H9 (cell line): Measurements from ENCODE around the gene EPC2. TPM values are rescaled to one million over a fixed set of nuclear protein-coding genes. Genes with fewer than 3 reads are reported as not detected.

Experiments
- DNase-seq: peaks from one replicate; pipeline ENCODE4 v3.0.0-alpha.2; 2017
- H2AFZ ChIP-seq: one replicate; pipeline ENCODE4 v1.6.1; 2013; ENCODE audit warnings: mild to moderate bottlenecking, low read length, control low read depth, moderate library complexity
- H2AK5ac ChIP-seq: 2 replicates; pipeline ENCODE4 v1.6.1; 2013; ENCODE audit warnings: low read length, control low read depth, mixed read lengths; ENCODE audit not compliant: insufficient read length
- H2BK120ac ChIP-seq: one replicate; pipeline ENCODE4 v1.6.1; 2013; ENCODE audit warnings: low read depth, mild to moderate bottlenecking, low read length, control low read depth, inconsistent platforms; ENCODE audit not compliant: poor library complexity, severe bottlenecking
- H2BK12ac ChIP-seq: 2 replicates; pipeline ENCODE4 v1.6.1; 2013; ENCODE audit warnings: low read length, control low read depth, mixed read lengths, low read depth; ENCODE audit not compliant: insufficient read length
- H2BK15ac ChIP-seq: 2 replicates; pipeline ENCODE4 v1.6.1; 2013; ENCODE audit warnings: low read depth, low read length, control low read depth
- H2BK20ac ChIP-seq: one replicate; pipeline ENCODE4 v1.6.1; 2013; ENCODE audit warnings: low read depth, mild to moderate bottlenecking, low read length, control low read depth, inconsistent platforms; ENCODE audit not compliant: poor library complexity, severe bottlenecking
- H2BK5ac ChIP-seq: 2 replicates; pipeline ENCODE4 v1.6.1; 2013; ENCODE audit warnings: low read length, control low read depth, mixed read lengths; ENCODE audit not compliant: insufficient read length
- H3K14ac ChIP-seq: 2 replicates; pipeline ENCODE4 v1.6.1; 2013; ENCODE audit warnings: low read length, control low read depth; ENCODE audit not compliant: insufficient read depth
- H3K18ac ChIP-seq: 2 replicates; pipeline ENCODE4 v1.6.1; 2013; ENCODE audit warnings: low read depth, mild to moderate bottlenecking, mixed read lengths, low read length, control low read depth; ENCODE audit not compliant: insufficient read length
- H3K23ac ChIP-seq: 2 replicates; pipeline ENCODE4 v1.6.1; 2013; ENCODE audit warnings: low read length, control low read depth, mixed read lengths, low read depth; ENCODE audit not compliant: insufficient read length
- H3K23me2 ChIP-seq: 2 replicates; pipeline ENCODE4 v1.6.1; 2013; ENCODE audit warnings: low read depth, mild to moderate bottlenecking, mixed read lengths, low read length, control low read depth; ENCODE audit not compliant: insufficient read length, poor library complexity, severe bottlenecking
- H3K27ac ChIP-seq: 2 replicates; pipeline ENCODE4 v1.5.1; 2013; ENCODE audit warnings: low read length, control low read depth, mixed read lengths, low read depth; ENCODE audit not compliant: insufficient read length
- H3K27me3 ChIP-seq: 2 replicates; pipeline ENCODE4 v1.6.1; 2013; ENCODE audit warnings: low read length, control low read depth, inconsistent platforms; ENCODE audit not compliant: insufficient read depth
- H3K4ac ChIP-seq: 2 replicates; pipeline ENCODE4 v1.6.1; 2013; ENCODE audit warnings: low read depth, mild to moderate bottlenecking, control low read depth, inconsistent platforms, low read length, moderate library complexity
- H3K4me1 ChIP-seq: 2 replicates; pipeline ENCODE4 v1.6.1; 2013; ENCODE audit warnings: low read length, control low read depth, inconsistent platforms; ENCODE audit not compliant: insufficient read depth
- H3K4me2 ChIP-seq: 2 replicates; pipeline ENCODE4 v1.6.1; 2013; ENCODE audit warnings: low read length, control low read depth, mixed read lengths; ENCODE audit not compliant: insufficient read length, insufficient read depth
- H3K56ac ChIP-seq: 2 replicates; pipeline ENCODE4 v1.6.1; 2013; ENCODE audit warnings: low read depth, mild to moderate bottlenecking, mixed read lengths, low read length, control low read depth; ENCODE audit not compliant: insufficient read length
- H3K79me1 ChIP-seq: 2 replicates; pipeline ENCODE4 v1.6.1; 2013; ENCODE audit warnings: low read depth, mild to moderate bottlenecking, moderate library complexity, low read length, control low read depth, inconsistent platforms; ENCODE audit not compliant: insufficient read depth, poor library complexity, severe bottlenecking
- H3K79me2 ChIP-seq: 2 replicates; pipeline ENCODE4 v1.6.1; 2013; ENCODE audit warnings: low read length, control low read depth, inconsistent platforms; ENCODE audit not compliant: insufficient read depth
- H3K9ac ChIP-seq: 2 replicates; pipeline ENCODE4 v1.6.1; 2013; ENCODE audit warnings: low read length, control low read depth, mixed read lengths; ENCODE audit not compliant: insufficient read length; ENCODE audit errors: extremely low read depth
- H3K9me3 ChIP-seq: one replicate; pipeline ENCODE4 v1.6.1; 2013; ENCODE audit warnings: low read depth, low read length, inconsistent platforms; ENCODE audit not compliant: control insufficient read depth
- H3T11ph ChIP-seq: one replicate; pipeline ENCODE4 v1.6.1; 2013; ENCODE audit warnings: mild to moderate bottlenecking, low read length, control low read depth, inconsistent platforms
- H4K20me1 ChIP-seq: one replicate; pipeline ENCODE4 v1.6.1; 2013; ENCODE audit not compliant: control insufficient read depth, insufficient read length, insufficient read depth
- H4K5ac ChIP-seq: 2 replicates; pipeline ENCODE4 v1.6.1; 2013; ENCODE audit warnings: low read depth, mild to moderate bottlenecking, mixed read lengths, low read length, control low read depth; ENCODE audit not compliant: insufficient read length
- H4K8ac ChIP-seq: replicated peaks from 2 replicates; pipeline ENCODE4 v1.6.1; 2013; ENCODE audit warnings: low read length, control low read depth, mixed read lengths, low read depth; ENCODE audit not compliant: insufficient read length
- H4K91ac ChIP-seq: 2 replicates; pipeline ENCODE4 v1.6.1; 2013; ENCODE audit warnings: low read depth, mild to moderate bottlenecking, moderate library complexity, mixed read lengths, low read length, control low read depth; ENCODE audit not compliant: insufficient read length
- H3K27ac Mint-ChIP-seq, 3 experiments: 2 replicates in 2 of 3; 3 replicates in 1 of 3; pipeline ENCODE4 v1.8.0; 2020 to 2021; ENCODE audit warnings: mixed read lengths in 3 of 3, mild to moderate bottlenecking in 1 of 3, moderate library complexity in 1 of 3
- H3K27me3 Mint-ChIP-seq: 2 replicates; pipeline ENCODE4 v1.8.0; 2021; ENCODE audit warnings: low read depth, mild to moderate bottlenecking, moderate library complexity, mixed read lengths
- H3K36me3 Mint-ChIP-seq, 3 experiments: 2 replicates in 2 of 3; 3 replicates in 1 of 3; pipeline ENCODE4 v1.8.0; 2020 to 2021; ENCODE audit warnings: low read depth in 3 of 3, mixed read lengths in 3 of 3; ENCODE audit not compliant: insufficient read depth in 1 of 3
- H3K4me1 Mint-ChIP-seq, 2 experiments: 2 replicates each; pipeline ENCODE4 v1.8.0; 2020; ENCODE audit warnings: mixed read lengths in 2 of 2
- H3K4me3 Mint-ChIP-seq, 2 experiments: 2 replicates in 1 of 2; 3 replicates in 1 of 2; pipeline ENCODE4 v1.8.0; 2020 to 2021; ENCODE audit warnings: mild to moderate bottlenecking in 2 of 2, mixed read lengths in 2 of 2, moderate library complexity in 1 of 2
- H3K9me3 Mint-ChIP-seq, 2 experiments: 2 replicates in 1 of 2; 3 replicates in 1 of 2; pipeline ENCODE4 v1.8.0; 2020; ENCODE audit warnings: mild to moderate bottlenecking in 2 of 2, mixed read lengths in 2 of 2, moderate library complexity in 1 of 2
- WGBS: extraction: QIAGEN DNeasy Blood & Tissue Kit; methylation state at CpG from one replicate; pipeline ENCODE4 v1.1.7; 2013; ENCODE audit warnings: missing lambda C conversion rate, low lambda C conversion rate, mixed read lengths; ENCODE audit not compliant: insufficient read length; ENCODE audit errors: extremely low coverage; 5-methylcytosine and 5-hydroxymethylcytosine counted together
- total RNA-seq: library from RNA; stranded (reverse); gene quantifications from 2 replicates; pipeline ENCODE4 v1.2.1, GENCODE V29; 2021
- TF ChIP-seq, protein P1 (sequence below): fragments of 200-600 bp; sonication (generic); conservative IDR thresholded peaks from 3 replicates; pipeline ENCODE4 v1.8.0; 2021; ENCODE audit warnings: antibody characterized with exemption, mild to moderate bottlenecking

The EPC2 gene
- total RNA-seq, 1 experiment from 2014 or later = 31.3 TPM

DNA sequence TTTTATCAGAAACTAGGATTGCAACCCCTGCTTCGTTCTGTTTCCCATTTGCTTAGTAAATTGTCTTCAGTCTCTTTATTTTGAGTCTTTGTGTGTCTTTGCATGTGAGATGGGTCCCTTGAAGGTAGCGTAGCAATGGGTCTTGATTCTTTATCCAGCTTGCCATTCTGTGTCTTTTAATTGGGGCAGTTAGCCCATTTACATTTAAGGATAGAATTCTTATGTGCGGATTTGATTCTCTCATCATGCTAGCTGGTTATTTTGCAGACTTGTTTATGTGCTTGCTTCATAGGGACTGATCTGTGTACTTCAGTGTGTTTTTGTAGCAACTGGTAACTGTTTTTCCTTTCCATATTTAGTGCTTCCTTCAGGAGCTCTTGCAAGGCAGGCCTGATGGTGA is 73.5 kb downstream of the EPC2 start:
- Histone ChIP-seq H2BK120ac (no peak overlapping the region), H2BK5ac (no peak overlapping the region), H3K9ac (no peak overlapping the region), H3K4me2 (no peak overlapping the region), H3K4ac (no peak overlapping the region), H3K14ac (no peak overlapping the region), H2BK12ac (no peak overlapping the region), H3K56ac (no peak overlapping the region), H4K8ac (no peak overlapping the region), H4K91ac (no peak overlapping the region), H3K23me2 (no peaks in the 10 kb centered on the region), H2BK20ac (no peak overlapping the region), H3K27me3 (no peaks in the 10 kb centered on the region), H3K4me1 (no peaks in the 10 kb centered on the region), H3K23ac (no peak overlapping the region), H3K27ac (no peak overlapping the region), H2AFZ (no peak overlapping the region), H3K79me2 (peaks cover 10% of the 10 kb centered on the region; the same call in 1 of the 2 replicates), H4K5ac (no peak overlapping the region), H4K20me1 (no peaks in the 10 kb centered on the region), H3T11ph (no peak overlapping the region), H2AK5ac (no peak overlapping the region), H3K9me3 (no peaks in the 10 kb centered on the region), H3K18ac (no peak overlapping the region), H2BK15ac (no peak overlapping the region), H3K79me1 (peaks cover 5% of the 10 kb centered on the region)
- Mint-ChIP-seq H3K4me3 (no peak overlapping the region), H3K27ac (no peak overlapping the region), H3K27me3 (no peaks in the 10 kb centered on the region), H3K4me1 (peaks cover 34 to 48% of the 10 kb centered on the region in 2 experiments), H3K36me3 (peaks cover 9 to 24% (median 21%) of the 10 kb centered on the region in 3 experiments), H3K9me3 (peaks cover 6 to 15% of the 10 kb centered on the region in 2 experiments; a peak in 4 of 5 replicates)
- TF ChIP-seq, protein P1, sequence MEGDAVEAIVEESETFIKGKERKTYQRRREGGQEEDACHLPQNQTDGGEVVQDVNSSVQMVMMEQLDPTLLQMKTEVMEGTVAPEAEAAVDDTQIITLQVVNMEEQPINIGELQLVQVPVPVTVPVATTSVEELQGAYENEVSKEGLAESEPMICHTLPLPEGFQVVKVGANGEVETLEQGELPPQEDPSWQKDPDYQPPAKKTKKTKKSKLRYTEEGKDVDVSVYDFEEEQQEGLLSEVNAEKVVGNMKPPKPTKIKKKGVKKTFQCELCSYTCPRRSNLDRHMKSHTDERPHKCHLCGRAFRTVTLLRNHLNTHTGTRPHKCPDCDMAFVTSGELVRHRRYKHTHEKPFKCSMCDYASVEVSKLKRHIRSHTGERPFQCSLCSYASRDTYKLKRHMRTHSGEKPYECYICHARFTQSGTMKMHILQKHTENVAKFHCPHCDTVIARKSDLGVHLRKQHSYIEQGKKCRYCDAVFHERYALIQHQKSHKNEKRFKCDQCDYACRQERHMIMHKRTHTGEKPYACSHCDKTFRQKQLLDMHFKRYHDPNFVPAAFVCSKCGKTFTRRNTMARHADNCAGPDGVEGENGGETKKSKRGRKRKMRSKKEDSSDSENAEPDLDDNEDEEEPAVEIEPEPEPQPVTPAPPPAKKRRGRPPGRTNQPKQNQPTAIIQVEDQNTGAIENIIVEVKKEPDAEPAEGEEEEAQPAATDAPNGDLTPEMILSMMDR = no peak
- no CpG with 5 or more reads among the region's 3 CpGs for WGBS
- no peak for DNase-seq
